Loucy (cell line): ENCODE measurements around the gene ADCY6.

Source experiments
- EZH2phosphoT487 ChIP-seq: fragments of 200-600 bp; IDR thresholded peaks from 2 replicates; pipeline ENCODE4 v1.6.1; 2018; ENCODE audit warnings: antibody characterized with exemption, mild to moderate bottlenecking, moderate library complexity, borderline replicate concordance
- TF ChIP-seq, protein P1 (sequence below): fragments of 200-600 bp; sonication (generic); conservative IDR thresholded peaks from 2 replicates; pipeline ENCODE4 v1.5.1; 2014; ENCODE audit warnings: mild to moderate bottlenecking, antibody characterized with exemption, low read length

DNA sequence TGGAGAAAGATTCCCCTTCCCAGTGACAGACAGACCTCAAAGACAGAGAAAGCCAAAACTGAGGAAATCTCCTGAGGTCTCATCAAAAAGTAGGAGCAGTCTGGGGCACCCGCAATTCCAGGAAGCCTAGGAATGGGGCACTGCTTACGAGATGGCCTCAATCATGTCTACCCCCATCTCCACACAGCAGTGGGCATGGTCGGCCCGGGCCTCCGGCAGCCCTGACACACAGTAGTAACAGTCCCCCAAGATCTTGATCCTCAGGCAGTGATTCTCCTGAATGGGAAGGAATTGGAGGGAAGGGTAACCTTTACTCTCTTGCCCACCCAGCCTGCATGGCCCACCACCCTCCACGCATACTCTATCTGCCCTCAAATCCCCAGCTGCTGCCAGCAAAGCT is 11.9 kb downstream of the ADCY6 start:
- TF ChIP-seq, protein P1, sequence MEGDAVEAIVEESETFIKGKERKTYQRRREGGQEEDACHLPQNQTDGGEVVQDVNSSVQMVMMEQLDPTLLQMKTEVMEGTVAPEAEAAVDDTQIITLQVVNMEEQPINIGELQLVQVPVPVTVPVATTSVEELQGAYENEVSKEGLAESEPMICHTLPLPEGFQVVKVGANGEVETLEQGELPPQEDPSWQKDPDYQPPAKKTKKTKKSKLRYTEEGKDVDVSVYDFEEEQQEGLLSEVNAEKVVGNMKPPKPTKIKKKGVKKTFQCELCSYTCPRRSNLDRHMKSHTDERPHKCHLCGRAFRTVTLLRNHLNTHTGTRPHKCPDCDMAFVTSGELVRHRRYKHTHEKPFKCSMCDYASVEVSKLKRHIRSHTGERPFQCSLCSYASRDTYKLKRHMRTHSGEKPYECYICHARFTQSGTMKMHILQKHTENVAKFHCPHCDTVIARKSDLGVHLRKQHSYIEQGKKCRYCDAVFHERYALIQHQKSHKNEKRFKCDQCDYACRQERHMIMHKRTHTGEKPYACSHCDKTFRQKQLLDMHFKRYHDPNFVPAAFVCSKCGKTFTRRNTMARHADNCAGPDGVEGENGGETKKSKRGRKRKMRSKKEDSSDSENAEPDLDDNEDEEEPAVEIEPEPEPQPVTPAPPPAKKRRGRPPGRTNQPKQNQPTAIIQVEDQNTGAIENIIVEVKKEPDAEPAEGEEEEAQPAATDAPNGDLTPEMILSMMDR = no peak
- no peak for TF ChIP-seq EZH2phosphoT487
